DOHH2 (cell line): Measurements from ENCODE around the gene MAN2B2.

Experiments
- H3F3A ChIP-seq: fragments of 200-600 bp; sonication (generic), shearing (Covaris generic); 2 replicates; pipeline ENCODE4 v1.6.0; 2016; ENCODE audit warnings: antibody characterized with exemption, mild to moderate bottlenecking; ENCODE audit not compliant: control insufficient read depth, insufficient read depth
- H3K27ac ChIP-seq: fragments of 200-600 bp; sonication (generic); 2 replicates; pipeline ENCODE4 v1.5.1; 2014; ENCODE audit warnings: low read depth, mild to moderate bottlenecking, low read length, moderate library complexity
- H3K27me3 ChIP-seq: fragments of 200-600 bp; sonication (generic); 2 replicates; pipeline ENCODE4 v1.6.1; 2014; ENCODE audit warnings: mild to moderate bottlenecking, low read length, mixed read lengths; ENCODE audit not compliant: control insufficient read depth
- H3K36me3 ChIP-seq: fragments of 200-600 bp; sonication (generic); 2 replicates; pipeline ENCODE4 v1.6.1; 2014; ENCODE audit warnings: mild to moderate bottlenecking, low read length, moderate library complexity, mixed read lengths; ENCODE audit not compliant: control insufficient read depth
- H3K4me1 ChIP-seq: fragments of 200-600 bp; sonication (generic); 2 replicates; pipeline ENCODE4 v1.6.1; 2014; ENCODE audit warnings: mild to moderate bottlenecking, low read length, mixed read lengths; ENCODE audit not compliant: control insufficient read depth
- H3K4me2 ChIP-seq: fragments of 200-600 bp; sonication (generic); 2 replicates; pipeline ENCODE4 v1.6.0; 2014; ENCODE audit warnings: mild to moderate bottlenecking, low read length, moderate library complexity
- H3K4me3 ChIP-seq: fragments of 200-600 bp; sonication (generic); 2 replicates; pipeline ENCODE4 v1.5.1; 2014; ENCODE audit warnings: mild to moderate bottlenecking, low read length, mixed read lengths
- H3K79me2 ChIP-seq: fragments of 200-600 bp; sonication (generic); 2 replicates; pipeline ENCODE4 v1.6.1; 2014; ENCODE audit warnings: mild to moderate bottlenecking, low read length, mixed read lengths; ENCODE audit not compliant: control insufficient read depth
- H3K9me2 ChIP-seq: fragments of 200-600 bp; sonication (generic); replicated peaks from 2 replicates; pipeline ENCODE4 v1.6.1; 2014; ENCODE audit warnings: mild to moderate bottlenecking, low read length, mixed read lengths; ENCODE audit not compliant: control insufficient read depth
- H3K9me3 ChIP-seq: fragments of 200-600 bp; sonication (generic); 2 replicates; pipeline ENCODE4 v1.6.1; 2014; ENCODE audit warnings: antibody characterized with exemption, low read length, mixed read lengths; ENCODE audit not compliant: control insufficient read depth, insufficient read depth
- H4K20me1 ChIP-seq: fragments of 200-600 bp; sonication (generic); 2 replicates; pipeline ENCODE4 v1.6.0; 2014; ENCODE audit warnings: low read depth, mild to moderate bottlenecking, antibody characterized with exemption, low read length, moderate library complexity; ENCODE audit not compliant: control insufficient read depth, insufficient read depth
- CTCF ChIP-seq: fragments of 200-600 bp; sonication (generic); IDR thresholded peaks from one replicate; pipeline ENCODE4 v1.5.1; 2014; ENCODE audit warnings: antibody characterized with exemption, mild to moderate bottlenecking, low read depth, low read length; ENCODE audit not compliant: poor library complexity, severe bottlenecking
- EZH2phosphoT487 ChIP-seq: fragments of 200-600 bp; sonication (generic); IDR thresholded peaks from 2 replicates; pipeline ENCODE4 v1.6.1; 2017; ENCODE audit warnings: borderline replicate concordance, mild to moderate bottlenecking, antibody characterized with exemption, low read length, moderate library complexity, mixed read lengths

MAN2B2 gene

GRCh38 chr4:6641971-6642320, 67.0 kb downstream of the MAN2B2 start:
- H3K4me2 ChIP-seq, result peak overlapping the region; percentile 78
- H3K9me3 ChIP-seq, result no peaks in the 10 kb centered on the region
- H3K4me1 ChIP-seq, result peaks cover 18% of the 10 kb centered on the region
- peak overlapping the region; percentile 90 for H3K4me3 ChIP-seq
- H4K20me1 ChIP-seq, result peaks cover 13% of the 10 kb centered on the region
- H3K9me2 ChIP-seq, result no peaks in the 10 kb centered on the region
- H3F3A ChIP-seq, result peaks cover 21% of the 10 kb centered on the region
- no peak overlapping the region for H3K27ac ChIP-seq
- H3K27me3 ChIP-seq, result no peaks in the 10 kb centered on the region
- peaks cover 26% of the 10 kb centered on the region for H3K79me2 ChIP-seq
- TF ChIP-seq EZH2phosphoT487, result no peak
- TF ChIP-seq CTCF, result no peak
- H3K36me3 ChIP-seq, result peaks cover 32% of the 10 kb centered on the region

GRCh38 chr4:6643141-6643847, 68.3 kb downstream of the MAN2B2 start:
- H3K9me2 ChIP-seq, result no peaks in the 10 kb centered on the region
- H3K79me2 ChIP-seq, result peaks cover 26% of the 10 kb centered on the region
- no peak overlapping the region for H3K4me2 ChIP-seq
- H3K27ac ChIP-seq, result no peak overlapping the region
- TF ChIP-seq CTCF (no peak), EZH2phosphoT487 (no peak)
- H3K36me3 ChIP-seq, result peaks cover 32% of the 10 kb centered on the region
- H3F3A ChIP-seq, result peaks cover 21% of the 10 kb centered on the region
- peaks cover 24% of the 10 kb centered on the region for H3K4me1 ChIP-seq
- no peaks in the 10 kb centered on the region for H3K9me3 ChIP-seq
- H4K20me1 ChIP-seq, result peaks cover 13% of the 10 kb centered on the region
- H3K27me3 ChIP-seq, result no peaks in the 10 kb centered on the region
- H3K4me3 ChIP-seq, result no peak overlapping the region

GRCh38 chr4:6644792-6645530, 70.0 kb downstream of the MAN2B2 start:
- Histone ChIP-seq H3K4me2 (no peak overlapping the region), H3K9me2 (no peaks in the 10 kb centered on the region), H3K4me3 (no peak overlapping the region), H3K79me2 (peaks cover 26% of the 10 kb centered on the region), H3K9me3 (no peaks in the 10 kb centered on the region), H3F3A (peaks cover 19% of the 10 kb centered on the region), H4K20me1 (peaks cover 13% of the 10 kb centered on the region), H3K36me3 (peaks cover 32% of the 10 kb centered on the region), H3K27ac (no peak overlapping the region), H3K27me3 (no peaks in the 10 kb centered on the region), H3K4me1 (peaks cover 20% of the 10 kb centered on the region)
- TF ChIP-seq EZH2phosphoT487 (no peak), CTCF (no peak)
